NCI-H1048 (cell line): ENCODE measurements around the gene SMIM14.

Experiments used
- DNase-seq: peaks from one replicate; lab custom pipeline; 2025; lab: John Stamatoyannopoulos, UW

The SMIM14 gene

GRCh38 chr4:39498727-39499020, 140.0 kb downstream of the SMIM14 start:
- DNase-seq: no peak

GRCh38 chr4:39497909-39498726, 140.5 kb downstream of the SMIM14 start:
- no peak for DNase-seq
